Lung (tissue), 12 donors: ENCODE data around the gene FADS3. TPM values are rescaled to one million over a fixed set of nuclear protein-coding genes. Genes with fewer than 3 reads are reported as not detected.

Experiments used
- ATAC-seq: fragments of 200-7000 bp; cut with Tn5 transposase; one replicate; pipeline ENCODE4 v1.9.1; 2020; ENCODE audit warnings: moderate number of reproducible peaks; ENCODE audit not compliant: insufficient read depth, low FRiP score
- DNase-seq, 3 donors: peaks; one replicate each; pipeline ENCODE4 v3.0.0-alpha.2; 2013 to 2017
- H3K27ac ChIP-seq, 2 donors: one replicate each; pipeline ENCODE4 v1.5.1; 2013; ENCODE audit warnings: mild to moderate bottlenecking in 2 of 2, moderate library complexity in 2 of 2, control low read depth in 1 of 2, inconsistent platforms in 1 of 2, low read depth in 1 of 2, low read length in 1 of 2
- H3K27me3 ChIP-seq, 3 donors: one replicate each; pipeline ENCODE4 v1.5.1; 2013; ENCODE audit warnings: low read length in 2 of 3; ENCODE audit not compliant: control insufficient read depth in 3 of 3, insufficient read depth in 3 of 3
- H3K36me3 ChIP-seq, 4 donors: one replicate each; pipeline ENCODE4 v1.5.1; 2013; ENCODE audit warnings: low read length in 4 of 4, mild to moderate bottlenecking in 1 of 4, moderate library complexity in 1 of 4; ENCODE audit not compliant: control insufficient read depth in 4 of 4, insufficient read depth in 4 of 4
- H3K4me1 ChIP-seq, 5 donors: one replicate each; pipeline ENCODE4 v1.5.1; 2013; ENCODE audit warnings: low read length in 5 of 5, mild to moderate bottlenecking in 2 of 5, moderate library complexity in 1 of 5; ENCODE audit not compliant: control insufficient read depth in 5 of 5, insufficient read depth in 5 of 5
- H3K4me3 ChIP-seq: one replicate; pipeline ENCODE4 v1.5.1; 2013; ENCODE audit warnings: mild to moderate bottlenecking, control low read depth, moderate library complexity
- H3K9ac ChIP-seq, 2 donors: one replicate each; pipeline ENCODE4 v1.5.1; 2013; ENCODE audit warnings: low read length in 2 of 2, control low read depth in 1 of 2; ENCODE audit not compliant: insufficient read depth in 1 of 2
- H3K9me3 ChIP-seq, 4 donors: one replicate each; pipeline ENCODE4 v1.5.1; 2013; ENCODE audit warnings: low read length in 3 of 4, mild to moderate bottlenecking in 1 of 4, moderate library complexity in 1 of 4; ENCODE audit not compliant: control insufficient read depth in 4 of 4, insufficient read depth in 3 of 4
- WGBS, 2 donors: extraction: QIAGEN DNeasy Blood & Tissue Kit; methylation state at CpG; one replicate each; pipeline ENCODE4 v1.1.7; 2013; 5-methylcytosine and 5-hydroxymethylcytosine counted together
- polyA plus RNA-seq, 2 donors: library from polyadenylated mRNA; stranded (reverse); fragments of 200-250 nt; gene quantifications; one replicate each; pipeline ENCODE4 v1.2.1, GENCODE V29; 2013
- total RNA-seq, 2 donors: library from RNA; depleted of rRNA in 1 of 2; stranded (reverse); fragments of >200 nt in 1 of 2; gene quantifications; one replicate each; pipeline ENCODE4 v1.2.1, GENCODE V29; 2014 to 2021
- TF ChIP-seq, protein P1 (sequence below): IDR thresholded peaks from 2 replicates; pipeline ENCODE4 v1.5.1; 2012; ENCODE audit warnings: mild to moderate bottlenecking; ENCODE audit errors: control extremely low read depth, extremely low read depth
- donor health status: control.
- donor health status: control.
- donor health status: Bipolar disorder and iron deficiency.
- donor health status: healthy.
- donor health status: DM: yes; HTN: yes; CAD: no.

Gene FADS3
- total and polyA plus RNA-seq, 4 donors = 12.3 to 64.8 (median 54.5) TPM

DNA sequence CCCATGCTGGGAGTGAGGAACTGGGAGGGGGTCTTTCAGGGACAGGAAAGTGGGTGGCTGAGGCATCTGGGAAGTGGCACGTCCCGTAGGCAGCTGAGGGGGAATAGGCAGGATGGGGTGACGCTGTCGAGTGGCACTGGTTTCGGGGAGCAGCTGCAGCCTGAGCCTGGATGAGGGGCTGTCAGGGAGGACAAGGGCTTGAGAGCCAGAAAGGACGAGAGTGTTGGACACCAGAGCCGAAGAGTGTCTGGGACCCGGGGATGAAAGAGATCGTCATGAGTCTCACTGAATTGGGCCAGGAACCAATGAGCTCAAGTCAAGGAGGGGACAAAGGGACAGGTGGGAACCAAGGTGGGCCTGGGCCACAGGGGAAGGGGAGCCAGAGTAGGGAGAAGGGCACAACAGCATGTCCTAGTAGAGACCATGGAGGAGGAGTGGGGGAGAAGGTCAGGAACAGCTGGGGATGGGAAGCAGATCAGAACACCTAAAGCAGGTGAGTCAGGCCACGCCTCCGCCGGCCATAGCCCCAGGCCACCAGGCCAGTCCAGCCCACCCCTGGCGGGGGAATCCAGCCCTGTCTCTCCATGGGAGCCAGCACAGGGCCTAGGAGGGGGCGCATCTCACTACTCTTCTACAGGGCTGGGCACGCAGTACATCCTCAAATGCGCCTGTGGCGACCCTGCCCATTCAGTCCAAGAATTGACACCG is 21.8 kb upstream of the FADS3 start:
- no peak overlapping the region for H3K9ac ChIP-seq
- TF ChIP-seq, protein P1, sequence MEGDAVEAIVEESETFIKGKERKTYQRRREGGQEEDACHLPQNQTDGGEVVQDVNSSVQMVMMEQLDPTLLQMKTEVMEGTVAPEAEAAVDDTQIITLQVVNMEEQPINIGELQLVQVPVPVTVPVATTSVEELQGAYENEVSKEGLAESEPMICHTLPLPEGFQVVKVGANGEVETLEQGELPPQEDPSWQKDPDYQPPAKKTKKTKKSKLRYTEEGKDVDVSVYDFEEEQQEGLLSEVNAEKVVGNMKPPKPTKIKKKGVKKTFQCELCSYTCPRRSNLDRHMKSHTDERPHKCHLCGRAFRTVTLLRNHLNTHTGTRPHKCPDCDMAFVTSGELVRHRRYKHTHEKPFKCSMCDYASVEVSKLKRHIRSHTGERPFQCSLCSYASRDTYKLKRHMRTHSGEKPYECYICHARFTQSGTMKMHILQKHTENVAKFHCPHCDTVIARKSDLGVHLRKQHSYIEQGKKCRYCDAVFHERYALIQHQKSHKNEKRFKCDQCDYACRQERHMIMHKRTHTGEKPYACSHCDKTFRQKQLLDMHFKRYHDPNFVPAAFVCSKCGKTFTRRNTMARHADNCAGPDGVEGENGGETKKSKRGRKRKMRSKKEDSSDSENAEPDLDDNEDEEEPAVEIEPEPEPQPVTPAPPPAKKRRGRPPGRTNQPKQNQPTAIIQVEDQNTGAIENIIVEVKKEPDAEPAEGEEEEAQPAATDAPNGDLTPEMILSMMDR = no peak
- DNase-seq (no peak), ATAC-seq (no peak)
- no peaks in the 10 kb centered on the region for H3K9me3 ChIP-seq
- peaks cover 0 to 43% (median 21%) of the 10 kb centered on the region in 5 donors for H3K4me1 ChIP-seq
- H3K27me3 ChIP-seq = peaks cover 0 to 8% (median 0%) of the 10 kb centered on the region in 3 donors
- H3K4me3 ChIP-seq = no peak overlapping the region
- H3K36me3 ChIP-seq = no peaks in the 10 kb centered on the region
- no peak overlapping the region for H3K27ac ChIP-seq
- 74 to 78% methylated on average over 17 to 18 of the region's 18 CpGs for WGBS, 2 donors

DNA sequence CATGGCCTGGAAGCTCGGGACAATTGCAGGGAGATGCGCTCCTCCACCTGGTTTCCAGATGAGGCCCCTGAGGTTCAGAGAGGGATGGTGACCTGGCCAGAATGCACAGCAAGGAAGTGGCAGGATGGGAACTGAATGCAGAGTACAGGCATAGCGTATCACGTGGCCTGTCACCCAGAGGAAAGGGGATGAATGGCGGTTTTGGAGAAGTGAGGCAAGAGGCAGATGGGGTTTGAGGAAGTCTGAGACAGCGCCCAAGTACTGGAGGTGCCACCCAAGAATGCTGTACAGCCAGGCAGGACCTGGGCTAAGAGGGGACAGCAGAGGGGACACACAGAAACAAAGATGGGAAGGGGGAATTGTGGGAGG is 21.2 kb upstream of the FADS3 start:
- H3K27me3 ChIP-seq = peaks cover 0 to 3% (median 0%) of the 10 kb centered on the region in 3 donors
- H3K4me3 ChIP-seq = no peak overlapping the region
- no peaks in the 10 kb centered on the region for H3K9me3 ChIP-seq
- WGBS, 2 donors = 55 to 71% methylated on average over 6 of the region's 6 CpGs
- H3K36me3 ChIP-seq = no peaks in the 10 kb centered on the region
- TF ChIP-seq, protein P1 = no peak
- peaks cover 0 to 37% (median 17%) of the 10 kb centered on the region in 5 donors for H3K4me1 ChIP-seq
- H3K27ac ChIP-seq = no peak overlapping the region
- DNase-seq (no peak), ATAC-seq (no peak)
- no peak overlapping the region for H3K9ac ChIP-seq

DNA sequence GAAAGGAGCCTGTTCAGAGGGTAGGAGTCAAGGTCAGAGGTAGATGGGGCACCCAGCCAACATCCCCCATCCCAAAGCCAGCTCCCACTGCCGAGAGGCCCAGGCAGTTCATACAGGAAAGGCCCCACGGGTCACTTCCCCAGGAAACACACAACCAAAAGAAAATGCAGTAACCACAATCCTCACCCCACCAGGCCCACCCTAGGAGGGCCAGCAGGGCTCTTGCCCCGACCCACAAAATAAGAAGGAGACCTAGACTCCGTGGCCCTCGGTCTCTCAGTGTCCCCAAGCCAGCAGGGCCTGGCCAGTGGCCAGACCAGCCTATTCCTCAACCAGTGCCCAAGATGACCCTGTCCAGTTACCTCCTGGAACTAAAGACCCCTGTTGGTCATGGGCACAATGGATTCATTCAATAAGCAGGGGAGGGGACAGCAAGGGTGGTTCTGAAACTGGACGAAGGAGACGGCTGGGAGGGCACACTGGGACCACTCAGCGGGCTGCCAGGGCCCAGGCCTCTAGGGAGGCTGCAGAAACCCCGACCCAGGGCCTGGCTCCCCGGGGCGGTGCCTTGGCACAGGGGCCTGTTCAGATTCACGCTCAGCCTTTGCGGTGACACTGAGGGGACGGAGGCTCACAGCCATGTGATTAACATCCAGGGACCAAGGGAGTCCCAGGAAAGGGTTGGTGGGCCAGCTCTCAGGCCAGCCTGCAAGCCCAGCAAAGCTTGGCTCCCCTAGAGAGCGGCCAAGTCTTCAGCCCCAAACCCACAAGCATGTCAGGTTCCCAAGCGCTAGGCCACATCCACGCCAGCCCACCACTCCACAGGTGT is 20.6 kb upstream of the FADS3 start:
- no peak for ATAC-seq
- no peak overlapping the region for H3K27ac ChIP-seq
- WGBS, 2 donors = 72 to 73% methylated on average over 17 of the region's 17 CpGs
- TF ChIP-seq, protein P1 = no peak
- DNase-seq = no peak
- H3K9ac ChIP-seq = no peak overlapping the region
- H3K36me3 ChIP-seq = peaks cover 0 to 4% (median 0%) of the 10 kb centered on the region in 4 donors
- peaks cover 0 to 1% (median 0%) of the 10 kb centered on the region in 3 donors for H3K27me3 ChIP-seq
- H3K4me1 ChIP-seq = peaks cover 0 to 36% (median 17%) of the 10 kb centered on the region in 5 donors
- no peak overlapping the region for H3K4me3 ChIP-seq
- no peaks in the 10 kb centered on the region for H3K9me3 ChIP-seq
